ENCODE results near the gene SLC38A3.
A peak's percentile ranks its signal among the peaks of the same experiment; 100 is the strongest.

The SLC38A3 gene

DNA sequence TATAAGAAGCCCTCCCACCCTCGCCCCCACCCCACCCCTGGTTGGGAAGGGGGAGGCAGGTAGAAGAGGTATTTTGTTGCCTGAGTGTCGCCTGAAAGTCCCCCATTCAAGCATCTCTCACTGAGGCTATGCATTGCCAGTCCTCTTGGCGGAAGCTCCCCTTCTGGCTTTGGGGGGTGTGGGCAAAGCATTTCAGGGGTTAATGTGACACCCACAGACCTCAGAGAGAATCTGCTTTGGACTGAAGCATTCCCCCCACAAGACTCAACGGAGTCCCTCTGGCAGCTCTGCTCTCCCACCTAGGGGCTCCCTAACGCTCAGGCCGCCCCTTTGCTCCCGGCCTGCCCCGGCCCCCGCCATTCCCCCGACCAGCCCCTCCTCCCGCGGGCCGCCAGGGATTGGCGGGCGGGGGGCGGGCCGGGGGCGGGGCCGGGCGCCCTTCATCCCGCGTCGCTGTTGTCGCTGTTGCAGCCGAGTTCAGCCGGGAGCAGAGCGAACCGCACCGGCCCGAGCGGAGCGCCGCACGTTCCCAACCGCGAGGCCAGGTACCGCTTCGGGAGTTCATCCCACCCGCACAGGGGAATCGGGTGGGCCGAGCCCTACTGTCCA is at the start of gene SLC38A3:
SLC38A3 (plus strand) TSS at position 468 of the 609 bp plus-strand sequence. CDS start 8,929 bp downstream, outside the sequence.
- DNase-seq (ENCODE audit: low read depth): no peak

DNA sequence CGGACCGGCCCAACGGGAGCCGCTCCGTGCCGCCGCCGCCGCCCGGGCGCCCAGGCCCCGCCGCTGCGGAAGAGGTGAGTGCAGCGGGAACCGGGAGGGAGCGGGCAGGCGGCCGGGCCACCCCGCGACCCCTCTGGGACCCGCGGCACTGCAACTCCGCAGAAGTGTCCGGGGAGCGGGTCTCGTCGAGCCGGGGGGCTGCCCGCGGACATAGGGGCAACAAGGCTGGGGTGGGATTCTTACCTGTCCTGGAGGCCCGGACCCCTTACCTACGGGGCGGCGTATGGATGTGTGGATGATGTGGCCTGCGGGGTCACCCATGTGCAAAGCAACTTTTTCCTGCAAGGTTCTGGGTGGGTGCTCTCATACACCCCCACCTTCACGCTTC is 49.6 kb upstream of the SLC38A3 start:
- no peak for DNase-seq (ENCODE audit: low read depth)

DNA sequence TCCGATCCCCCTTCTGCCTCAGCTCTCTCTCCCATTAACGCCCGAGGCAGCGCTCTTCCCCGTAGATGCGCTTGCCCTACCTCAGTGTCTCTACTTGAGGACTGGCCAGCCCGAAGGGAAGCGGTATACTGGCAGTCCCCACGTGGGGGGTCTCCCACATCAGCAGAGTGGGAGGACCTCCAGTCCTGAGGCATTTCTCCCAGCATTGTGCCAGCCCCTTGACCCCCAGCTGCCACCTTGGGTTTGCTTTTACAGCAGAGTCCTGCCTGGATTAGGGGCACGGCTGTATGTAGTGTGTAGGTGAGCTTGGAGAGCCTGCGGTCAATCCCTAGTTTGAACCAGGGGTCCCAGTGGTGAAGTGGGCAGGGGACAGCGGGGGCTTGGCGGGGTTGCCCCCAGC is 49.2 kb upstream of the SLC38A3 start:
- DNase-seq (ENCODE audit: low read depth): no peak

- DNase-seq (ENCODE audit: low read depth): no peak
Observed at GRCh38 chr3:50156549-50157493, 48.2 kb upstream of the SLC38A3 start.

GRCh38 chr3:50157827-50158529 is 47.1 kb upstream of the SLC38A3 start:
- DNase-seq (ENCODE audit: low read depth): no peak

GRCh38 chr3:50158530-50159146 is 46.4 kb upstream of the SLC38A3 start:
- DNase-seq (ENCODE audit: low read depth): no peak

- no peak for DNase-seq (ENCODE audit: low read depth)
Observed at GRCh38 chr3:50160561-50160983, 44.5 kb upstream of the SLC38A3 start.

DNA sequence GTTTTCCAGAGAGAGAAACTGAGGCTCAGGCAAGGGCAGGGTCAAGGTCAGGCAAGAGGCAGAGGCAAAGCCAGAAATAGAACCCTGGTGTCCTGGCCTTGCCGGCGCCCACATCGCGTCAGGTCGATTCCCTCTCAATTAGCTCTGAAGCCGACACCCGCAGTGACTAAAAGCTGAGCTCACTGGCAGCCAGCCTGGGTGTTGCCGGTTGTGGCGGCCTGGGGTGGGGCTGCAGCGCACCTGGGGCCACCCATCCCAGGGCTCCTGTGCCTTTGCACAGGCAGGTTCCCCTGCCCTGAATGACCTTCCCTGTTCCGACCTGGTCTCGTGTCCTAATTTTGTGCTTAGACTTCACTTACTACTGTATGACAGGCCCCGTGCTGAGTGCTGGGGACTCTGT is 43.8 kb upstream of the SLC38A3 start:
- DNase-seq (ENCODE audit: low read depth): no peak

- DNase-seq (ENCODE audit: low read depth): no peak
Observed at GRCh38 chr3:50162034-50162883, 42.8 kb upstream of the SLC38A3 start.

- DNase-seq (ENCODE audit: low read depth): peak; percentile 85
Observed at GRCh38 chr3:50163572-50164455, 41.3 kb upstream of the SLC38A3 start.

DNA sequence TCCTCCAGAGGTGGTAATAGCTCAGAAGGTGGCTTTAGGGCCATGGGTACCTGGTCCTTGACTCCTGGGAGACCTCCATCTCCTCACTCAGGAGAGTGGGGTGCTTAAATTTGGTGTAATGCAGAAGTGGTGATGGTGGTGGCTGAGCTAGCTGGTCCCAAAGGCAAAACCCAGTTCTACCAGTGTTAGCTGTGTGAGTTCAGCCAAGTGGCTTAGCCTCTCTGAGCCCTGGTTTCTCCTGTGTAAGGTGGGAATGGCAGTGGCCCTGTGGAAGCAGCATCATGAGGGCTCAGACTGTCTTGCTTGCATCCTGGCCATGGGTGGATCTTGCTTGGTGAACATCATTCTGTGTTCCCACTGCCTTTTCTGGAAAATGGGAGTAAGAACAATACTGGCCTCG is 40.6 kb upstream of the SLC38A3 start:
- DNase-seq (ENCODE audit: low read depth): no peak

DNA sequence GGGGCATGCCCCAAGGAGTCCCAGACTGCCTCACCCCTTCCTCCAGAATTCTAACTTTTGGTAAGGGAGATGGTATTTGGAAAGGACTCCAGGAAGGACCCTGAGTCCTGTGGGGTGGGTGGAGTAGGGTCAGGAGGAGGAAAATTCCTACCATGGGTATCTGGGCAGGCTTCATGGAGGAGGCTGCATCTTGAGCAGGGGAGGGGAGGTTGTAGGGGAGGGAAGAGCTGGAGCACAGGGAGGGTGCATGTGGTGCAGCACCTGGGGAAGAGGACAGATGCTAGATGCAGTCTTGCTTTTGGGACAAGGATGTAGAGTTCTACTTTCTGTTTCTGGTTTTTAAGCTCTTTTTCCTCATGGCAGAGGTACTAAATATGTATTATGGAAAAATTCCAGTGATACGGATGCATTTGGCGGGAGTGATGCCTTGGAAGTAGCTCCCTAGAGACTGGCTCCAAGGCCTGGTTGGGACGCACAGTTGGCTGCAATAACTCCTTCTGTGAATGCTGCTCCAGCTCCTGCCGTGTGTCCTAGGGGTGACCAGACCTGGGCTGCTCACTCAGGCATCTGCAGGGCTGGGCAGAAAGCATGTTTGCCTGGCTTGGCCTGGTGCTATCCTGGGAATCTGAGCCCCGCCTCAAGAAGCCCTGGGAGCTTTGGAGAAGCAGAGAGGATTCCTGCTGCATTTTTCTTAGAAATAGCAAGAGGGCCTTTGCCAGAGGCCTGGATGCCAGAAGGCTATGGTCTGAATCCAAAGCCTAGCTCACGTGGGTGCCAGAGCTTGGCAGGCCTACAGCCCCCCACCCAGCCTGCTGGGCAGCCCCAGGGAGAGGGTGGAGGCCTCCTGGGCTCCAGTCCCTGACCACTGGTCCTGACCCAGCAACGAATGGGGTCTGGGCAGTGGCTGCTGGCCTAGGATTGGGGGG is 39.8 kb upstream of the SLC38A3 start:
- no peak for DNase-seq (ENCODE audit: low read depth)

- no peak for DNase-seq (ENCODE audit: low read depth)
Observed at GRCh38 chr3:50165910-50166538, 39.0 kb upstream of the SLC38A3 start.

- DNase-seq (ENCODE audit: low read depth): no peak
Observed at GRCh38 chr3:50166620-50167019, 38.5 kb upstream of the SLC38A3 start.

DNA sequence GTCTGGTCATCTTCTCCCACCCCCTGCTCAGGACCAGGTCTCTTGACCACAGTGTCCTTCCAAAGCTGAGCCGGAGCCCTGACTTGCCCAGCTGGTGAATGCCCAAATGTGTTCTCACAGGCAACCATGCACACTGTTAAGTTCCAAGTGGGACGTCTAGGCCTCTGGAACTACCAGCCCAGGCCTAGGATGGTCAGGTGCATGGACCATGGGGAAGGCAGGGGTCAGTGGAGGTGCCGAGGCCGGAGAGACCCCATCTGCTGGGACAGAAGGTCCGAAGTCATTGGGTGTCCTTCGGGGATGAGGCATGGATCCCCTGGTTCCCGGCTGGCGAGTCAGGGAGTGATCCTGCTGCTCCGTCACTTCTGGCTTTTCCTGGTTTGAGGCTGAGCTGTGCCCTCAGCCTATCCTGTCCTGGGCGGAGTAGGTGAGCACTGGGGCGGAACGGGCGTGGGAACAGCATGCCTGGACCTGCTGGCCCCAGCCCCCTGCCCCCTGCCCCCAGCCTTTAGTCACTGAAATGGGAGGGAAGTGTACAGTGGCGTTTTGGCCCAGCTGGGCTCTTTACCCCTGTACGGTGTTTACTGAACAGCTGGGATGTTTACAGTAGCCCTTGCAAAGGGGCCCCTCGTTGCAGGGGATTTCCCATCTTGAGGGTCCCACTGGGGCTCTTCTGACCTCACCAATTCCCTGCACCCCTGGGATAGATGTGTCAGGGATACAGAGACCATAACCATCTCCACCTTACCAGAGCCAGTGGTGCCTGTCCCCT is 37.8 kb upstream of the SLC38A3 start:
- no peak for DNase-seq (ENCODE audit: low read depth)

DNA sequence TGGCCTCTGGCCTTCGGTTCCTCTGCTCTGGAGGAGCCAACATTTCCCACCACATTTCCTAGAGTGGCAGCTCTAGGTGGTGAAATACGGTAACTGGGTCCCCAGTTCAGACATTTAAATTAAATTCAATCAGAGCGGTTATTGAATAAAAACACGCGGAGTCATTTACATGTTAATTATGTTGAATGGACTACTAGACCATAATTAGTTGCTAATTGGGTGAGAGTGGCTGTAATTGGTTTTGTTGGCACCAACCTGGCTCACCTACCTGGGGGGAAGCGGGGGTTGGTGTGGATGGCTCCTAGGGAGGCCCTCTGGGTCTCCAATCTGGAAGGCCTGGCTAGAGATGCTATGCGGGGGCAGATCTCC is 37.2 kb upstream of the SLC38A3 start:
- no peak for DNase-seq (ENCODE audit: low read depth)

- no peak for DNase-seq (ENCODE audit: low read depth)
Observed at GRCh38 chr3:50168388-50168787, 36.7 kb upstream of the SLC38A3 start.

DNA sequence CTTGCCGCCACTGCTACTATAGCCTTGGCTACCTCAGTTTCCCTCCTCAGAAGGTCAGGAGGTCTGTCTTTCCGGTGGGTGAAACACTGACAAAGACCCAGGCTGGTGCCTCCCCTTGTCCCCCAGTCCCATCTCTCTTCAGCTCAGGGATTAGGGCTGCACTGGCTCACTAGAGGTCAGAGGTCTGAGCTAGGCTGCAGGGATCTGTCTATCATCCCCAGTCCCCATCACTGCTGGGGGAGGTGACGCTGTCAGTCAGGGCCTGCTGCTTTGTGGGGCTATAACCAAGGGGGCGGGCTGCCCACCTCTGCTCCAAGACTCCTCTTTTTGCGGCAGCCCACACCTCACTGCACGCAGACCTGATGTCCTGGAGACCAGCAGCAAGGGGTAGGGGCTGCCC is 36.3 kb upstream of the SLC38A3 start:
- DNase-seq (ENCODE audit: low read depth): no peak

Measured in HS-5 (cell line).